GM21367 (cell line): ENCODE measurements around the gene MACROD2.

ENCODE experiments used
- ATAC-seq: cut with Tn5 transposase; IDR thresholded peaks from one replicate; pipeline ENCODE4 v1.9.1; 2021; ENCODE audit not compliant: unreplicated experiment

MACROD2 gene

GRCh38 chr20:15622368-15622767 is 1627.1 kb downstream of the MACROD2 start:
- no peak for ATAC-seq

- no peak for ATAC-seq
These were observed 1627.9 kb downstream of the MACROD2 start for GRCh38 chr20:15623215-15623614.

DNA sequence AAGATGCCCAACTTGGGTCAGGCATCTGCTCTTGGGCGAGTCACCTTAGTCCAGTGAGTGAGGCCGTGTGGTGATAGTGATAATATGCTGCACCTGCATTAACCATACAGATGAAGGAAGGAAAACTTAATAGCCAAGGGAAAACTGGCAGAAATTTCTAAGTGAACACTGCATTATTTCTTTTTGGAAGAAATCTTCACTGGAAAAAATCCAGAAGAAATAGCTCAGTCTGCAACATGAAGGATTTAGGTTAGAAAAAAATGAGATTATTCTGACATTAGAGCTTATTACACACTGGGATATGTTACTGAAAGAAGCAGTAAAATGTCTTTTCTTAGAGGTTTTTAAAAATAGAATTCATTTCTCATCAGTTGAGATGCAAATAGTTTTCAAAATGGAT is 1630.7 kb downstream of the MACROD2 start:
- no peak for ATAC-seq

DNA sequence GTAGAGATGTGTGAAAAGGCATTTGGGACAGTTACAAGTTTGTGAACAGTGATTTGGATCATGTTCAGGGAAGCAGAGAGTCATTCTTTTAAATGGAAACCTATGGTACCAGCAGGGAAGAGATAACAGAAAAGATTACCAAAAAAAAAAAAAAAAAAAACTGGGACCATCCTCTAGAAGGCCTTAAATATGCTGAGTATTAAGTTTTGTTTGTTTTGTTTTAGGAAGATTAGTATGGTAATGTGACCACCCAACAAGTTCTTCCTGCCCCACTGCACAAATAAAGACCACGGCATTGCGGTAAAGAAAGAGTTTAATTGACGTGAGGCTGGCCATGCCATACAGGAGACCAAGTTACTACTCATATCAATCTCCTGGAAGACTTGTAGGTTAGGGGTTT is 1631.8 kb downstream of the MACROD2 start:
- no peak for ATAC-seq

DNA sequence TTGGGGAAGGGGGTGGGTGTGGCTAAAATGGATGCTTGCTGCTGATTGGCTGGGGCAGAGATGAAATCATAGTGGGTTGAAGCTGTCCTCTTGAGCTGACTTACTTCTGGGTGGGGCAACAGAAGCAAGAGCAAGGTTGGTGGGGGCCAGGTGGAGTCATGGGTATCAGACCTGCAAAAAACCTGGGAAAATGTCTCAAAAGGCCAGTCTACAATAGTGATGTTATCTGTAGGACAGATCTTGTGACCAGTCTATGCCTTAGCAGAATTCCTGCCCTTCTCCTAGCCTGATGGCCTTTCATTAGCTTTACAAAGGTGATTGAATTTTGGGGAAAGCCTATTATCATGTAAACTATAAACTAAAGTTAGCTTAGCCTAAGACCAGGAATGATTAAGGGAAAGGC is 1632.2 kb downstream of the MACROD2 start:
- ATAC-seq, result no peak

GRCh38 chr20:15628851-15629353 is 1633.6 kb downstream of the MACROD2 start:
- no peak for ATAC-seq

- no peak for ATAC-seq
These were observed 1635.0 kb downstream of the MACROD2 start for GRCh38 chr20:15630360-15630759.

- no peak for ATAC-seq
These were observed 1637.4 kb downstream of the MACROD2 start for GRCh38 chr20:15632680-15633079.

GRCh38 chr20:15634102-15634501 is 1638.8 kb downstream of the MACROD2 start:
- no peak for ATAC-seq

DNA sequence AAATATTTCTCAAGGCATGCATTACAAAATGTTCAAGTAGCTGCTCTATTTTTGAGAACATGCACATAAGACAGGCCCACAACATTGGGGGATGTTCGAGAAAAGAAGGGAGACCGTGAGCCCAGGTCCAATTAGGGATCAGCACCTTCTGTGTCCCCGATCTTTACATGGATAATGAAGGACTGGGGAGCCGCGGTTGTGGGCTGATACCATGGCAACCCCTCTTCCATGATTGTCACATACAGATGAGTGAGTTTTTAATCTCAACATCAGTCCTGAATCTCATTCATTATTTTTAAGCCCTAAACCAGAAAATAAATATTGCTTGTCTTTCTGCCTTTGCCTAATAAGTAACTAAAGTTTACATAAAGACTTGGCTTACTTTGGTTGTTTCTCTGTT is 1642.2 kb downstream of the MACROD2 start:
- no peak for ATAC-seq

DNA sequence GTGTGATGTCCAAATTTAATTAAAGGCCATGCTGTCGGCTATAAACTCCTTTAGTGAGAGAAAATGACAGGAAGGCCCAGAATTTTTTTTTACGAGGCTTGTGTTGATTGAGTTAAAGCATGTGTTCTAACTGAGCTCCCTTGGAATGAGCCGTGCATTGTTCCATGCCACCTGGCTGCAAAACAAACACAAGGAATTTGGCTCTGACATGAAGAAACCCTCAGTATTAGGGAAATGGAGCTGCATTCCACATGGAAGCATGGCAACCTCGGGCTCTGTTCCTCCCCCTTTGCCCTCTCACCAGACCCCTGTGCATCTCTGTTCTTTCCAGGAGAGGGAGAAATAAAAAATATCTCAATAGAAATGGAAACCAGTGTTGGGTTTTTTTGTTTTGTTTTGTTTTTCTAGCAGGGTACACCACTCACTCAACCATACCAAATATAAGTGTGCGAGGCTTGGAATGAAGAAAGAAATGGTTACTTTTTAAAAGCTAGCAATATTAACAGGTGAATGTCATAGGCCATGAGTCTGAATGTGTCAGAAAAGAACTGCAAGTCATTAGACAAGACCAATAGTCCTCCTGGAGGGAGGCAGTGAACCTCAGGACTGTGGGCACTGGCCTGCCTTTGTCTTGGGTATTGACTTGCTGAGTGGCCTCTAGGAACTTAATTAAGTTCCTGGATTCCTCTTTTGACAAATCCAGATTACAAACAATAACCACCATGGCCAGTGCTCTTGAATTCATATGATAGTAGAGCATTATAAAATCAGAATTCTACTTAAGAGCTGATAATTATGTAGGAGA is 1642.8 kb downstream of the MACROD2 start:
- ATAC-seq, result no peak

DNA sequence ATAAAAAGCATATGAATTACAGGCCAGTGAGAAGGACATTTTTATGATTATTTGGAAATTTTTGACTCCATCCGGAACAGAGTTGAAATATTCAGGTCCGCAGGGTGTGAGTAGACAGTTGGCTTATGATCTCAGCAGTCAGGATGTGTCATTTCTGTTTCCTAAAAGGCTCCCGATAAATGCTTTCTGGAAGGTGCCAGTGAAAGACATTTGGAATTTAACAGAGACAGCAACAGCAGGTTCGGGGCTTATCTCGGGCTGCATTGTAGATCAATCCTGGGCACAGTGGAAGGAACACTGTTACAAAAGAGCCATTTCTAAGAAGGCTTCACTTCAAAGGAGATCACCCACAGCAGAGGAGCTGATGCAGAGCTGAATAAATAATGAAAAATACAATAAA is 1643.5 kb downstream of the MACROD2 start:
- ATAC-seq, result no peak

GRCh38 chr20:15639839-15640238 is 1644.5 kb downstream of the MACROD2 start:
- no peak for ATAC-seq

DNA sequence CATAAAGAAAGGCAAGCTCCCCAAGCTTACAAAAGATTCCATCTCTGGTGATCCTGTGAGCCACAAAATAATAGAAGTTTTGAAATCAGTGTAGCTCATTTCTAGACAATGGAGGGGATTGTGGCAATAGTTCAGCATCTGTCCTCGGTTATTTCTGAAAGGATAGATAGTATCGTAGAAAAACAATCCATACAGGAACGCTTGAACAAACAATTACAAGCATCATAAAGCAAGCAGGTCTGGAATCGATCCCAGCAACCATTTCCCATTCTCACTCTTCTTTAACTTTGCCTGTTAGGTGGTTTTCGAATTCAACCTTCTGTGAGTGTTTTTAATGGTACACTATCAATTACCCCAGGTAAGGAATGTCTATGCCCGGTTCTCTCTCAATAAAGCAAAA is 1646.8 kb downstream of the MACROD2 start:
- no peak for ATAC-seq

GRCh38 chr20:15642676-15643075 is 1647.4 kb downstream of the MACROD2 start:
- ATAC-seq, result no peak

DNA sequence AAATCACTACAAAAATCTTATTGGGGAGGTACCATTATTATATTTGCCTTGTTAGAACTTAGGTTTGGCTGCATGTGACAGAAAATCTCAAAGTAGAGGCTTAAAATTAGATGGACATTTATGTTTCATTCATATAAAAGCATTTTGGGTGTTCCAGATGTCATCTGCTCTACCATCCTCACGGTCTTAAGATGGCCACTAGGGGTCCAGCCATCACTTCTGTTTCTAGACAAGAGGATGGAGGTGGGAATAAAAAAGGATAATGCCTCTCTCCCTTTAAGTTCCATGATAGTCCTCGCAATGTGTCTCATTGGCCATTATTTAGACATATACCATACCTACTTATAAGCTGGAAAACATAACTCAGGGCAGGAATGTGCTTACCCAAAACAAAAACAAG is 1648.4 kb downstream of the MACROD2 start:
- no peak for ATAC-seq

DNA sequence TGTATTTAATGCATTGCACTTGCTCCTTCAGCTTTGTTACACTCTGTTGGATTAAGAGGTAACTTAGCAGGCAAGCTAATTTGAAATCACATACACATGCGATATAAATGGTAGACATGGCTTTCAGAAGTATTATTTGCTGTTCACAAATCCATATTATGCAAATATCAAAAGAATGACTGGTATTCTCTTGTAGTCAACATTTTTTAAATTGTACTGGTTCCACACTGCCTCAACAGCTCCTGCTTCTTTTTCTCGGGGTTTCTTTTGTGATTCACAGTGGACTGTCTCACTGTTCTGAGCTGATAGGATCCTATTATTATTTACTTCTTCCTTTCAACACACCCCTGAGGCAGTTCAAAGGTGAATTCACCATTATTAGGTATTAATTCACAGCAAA is 1650.5 kb downstream of the MACROD2 start:
- ATAC-seq, result no peak

- no peak for ATAC-seq
These were observed 1658.3 kb downstream of the MACROD2 start for GRCh38 chr20:15653396-15654207.

DNA sequence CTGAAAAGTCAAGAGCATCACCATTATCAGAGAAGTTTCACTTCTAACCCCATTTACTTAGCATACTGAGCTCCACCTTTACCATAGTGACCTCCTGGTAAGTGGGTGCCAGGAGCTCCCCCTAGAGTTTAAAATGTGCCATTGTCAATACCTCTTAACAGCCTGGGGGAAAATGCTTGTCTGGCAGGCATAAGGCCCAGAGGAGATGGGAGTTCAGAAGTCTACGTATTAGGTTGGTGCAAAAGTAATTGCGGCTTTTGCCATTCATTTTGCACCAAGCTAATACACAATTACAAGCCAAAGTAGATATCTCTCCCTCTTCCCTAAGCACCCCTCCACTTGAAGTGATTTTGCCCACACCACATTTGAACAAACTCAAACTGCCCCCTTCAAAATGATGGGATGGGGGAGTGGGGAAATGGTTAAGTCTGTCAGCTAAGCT is 1658.9 kb downstream of the MACROD2 start:
- ATAC-seq, result peak; percentile 100

GRCh38 chr20:15655295-15655874 is 1660.1 kb downstream of the MACROD2 start:
- no peak for ATAC-seq

- no peak for ATAC-seq
These were observed 1660.8 kb downstream of the MACROD2 start for GRCh38 chr20:15656124-15656523.

DNA sequence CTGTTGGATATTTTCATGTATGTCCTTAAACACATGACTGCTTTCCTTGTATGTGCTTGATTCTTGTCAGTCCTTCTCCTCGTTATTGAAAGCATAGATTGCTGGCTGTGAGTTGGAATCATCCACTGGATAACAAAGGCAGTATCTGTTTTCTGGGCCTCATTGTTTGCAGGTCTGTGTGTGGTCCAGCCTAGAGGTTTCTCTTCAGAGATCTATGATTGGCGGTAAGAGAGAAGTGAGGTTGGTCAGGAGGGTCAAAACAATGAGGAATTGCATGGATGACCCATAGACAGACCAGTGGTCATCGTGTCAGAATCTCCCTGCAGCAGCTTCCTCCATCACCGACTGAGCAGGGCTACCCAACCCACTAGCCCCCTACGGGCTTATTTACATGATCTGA is 1663.0 kb downstream of the MACROD2 start:
- ATAC-seq, result no peak
